Glomerular visceral epithelial cell (primary cell): ENCODE data around the gene TDRD12.
"Not testable (repeated sequence)": the region's sequence is repeated elsewhere in the genome, so short reads cannot be mapped to it uniquely, and the experiment has no call there.

Experiments used
- DNase-seq: peaks from one replicate; pipeline ENCODE4 v3.0.0-alpha.2; 2016; ENCODE audit errors: extremely low spot score

The TDRD12 gene

DNA sequence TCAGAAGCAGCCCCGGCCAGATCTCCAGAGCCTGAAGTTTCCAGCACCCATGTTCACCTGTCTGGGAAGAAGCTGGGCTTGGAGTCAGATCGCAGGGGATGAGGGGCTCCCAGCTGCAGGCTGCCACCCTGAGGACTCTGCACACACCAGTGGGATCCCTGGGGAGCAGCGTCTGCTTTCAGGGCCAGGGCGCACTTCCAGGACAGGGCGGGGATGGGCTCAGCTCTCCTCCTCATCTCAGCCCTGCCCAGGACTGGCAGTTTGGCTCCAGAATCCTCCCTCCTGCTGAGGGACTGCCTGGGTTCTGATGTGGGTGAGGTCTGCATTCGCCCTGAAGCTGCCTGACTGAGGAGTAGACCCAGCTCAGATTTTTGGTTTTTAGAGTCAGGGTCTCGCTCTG is 146.5 kb downstream of the TDRD12 start:
- DNase-seq, result no peak

GRCh38 chr19:32866564-32867265 is 147.1 kb downstream of the TDRD12 start:
- DNase-seq, result no peak

- not testable (repeated sequence) for DNase-seq
These were observed 147.9 kb downstream of the TDRD12 start for GRCh38 chr19:32867436-32867835.

DNA sequence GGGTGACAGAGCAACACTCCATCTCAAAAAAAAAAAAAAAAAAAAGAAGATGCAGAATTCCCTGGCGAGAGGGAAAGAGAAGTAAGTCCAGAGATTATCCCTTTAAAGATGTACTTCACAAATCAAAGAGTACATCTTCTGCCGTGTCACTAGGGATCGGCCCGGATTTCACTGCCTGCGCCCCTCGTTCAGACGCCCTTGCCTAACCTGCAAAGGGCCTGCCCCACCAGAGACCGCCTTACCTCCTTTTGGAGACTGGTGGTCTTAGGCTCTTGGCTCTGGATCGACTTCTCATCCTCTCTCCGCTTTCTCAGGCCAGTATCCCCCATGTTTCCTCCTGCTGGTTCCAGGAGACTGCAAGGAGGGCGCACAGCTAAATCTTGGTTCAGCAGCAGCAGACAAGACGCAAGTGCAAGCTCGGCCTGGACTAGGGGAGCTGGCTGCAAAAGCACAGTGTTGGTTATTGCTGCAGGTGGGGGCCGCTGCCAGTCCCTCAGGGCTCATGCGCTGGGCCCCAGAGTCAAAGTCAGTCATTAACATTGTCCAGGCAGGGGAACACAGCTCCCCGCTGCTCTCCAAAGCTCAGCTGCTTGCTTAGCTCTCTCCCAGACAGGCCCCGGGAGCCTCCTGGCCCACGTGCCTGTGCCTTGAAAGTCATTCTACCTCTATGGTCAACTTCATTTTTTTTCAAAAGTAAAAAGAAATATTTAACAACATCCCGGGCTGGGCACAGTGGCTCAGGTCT is 148.8 kb downstream of the TDRD12 start:
- no peak for DNase-seq

DNA sequence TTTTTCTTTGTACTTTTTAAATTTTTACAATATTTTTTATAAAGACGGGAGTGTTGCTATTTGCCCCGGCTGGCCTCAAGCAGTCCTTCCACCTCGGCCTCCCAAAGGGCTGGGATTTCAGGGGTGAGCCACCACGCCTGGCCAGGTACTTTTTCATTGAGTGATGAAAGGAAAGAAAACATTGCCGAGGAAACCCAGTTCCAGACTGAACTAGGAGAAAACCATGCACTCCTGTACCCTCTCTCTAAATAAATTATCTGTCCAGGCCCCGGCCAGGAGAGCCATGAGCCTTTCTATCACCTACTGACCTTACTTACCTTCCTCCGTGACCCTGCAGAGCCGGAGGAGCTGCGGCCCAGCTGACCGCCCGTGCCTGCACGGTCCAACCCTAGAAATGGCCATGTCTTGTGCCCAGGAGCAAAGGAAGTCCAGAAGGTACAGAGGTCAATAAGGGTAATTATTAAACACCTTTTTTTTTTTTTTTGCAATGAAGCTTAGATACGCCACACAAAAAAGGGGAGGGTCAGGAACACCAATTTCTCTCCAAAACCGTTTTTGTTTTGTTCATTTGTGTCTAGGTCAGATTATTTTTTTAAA is 149.9 kb downstream of the TDRD12 start, which contains the start of gene SLC7A9:
SLC7A9 (minus strand) TSS at position 399 of the 597 bp plus-strand sequence. CDS start 1,233 bp downstream, outside the sequence.
- no peak for DNase-seq

DNA sequence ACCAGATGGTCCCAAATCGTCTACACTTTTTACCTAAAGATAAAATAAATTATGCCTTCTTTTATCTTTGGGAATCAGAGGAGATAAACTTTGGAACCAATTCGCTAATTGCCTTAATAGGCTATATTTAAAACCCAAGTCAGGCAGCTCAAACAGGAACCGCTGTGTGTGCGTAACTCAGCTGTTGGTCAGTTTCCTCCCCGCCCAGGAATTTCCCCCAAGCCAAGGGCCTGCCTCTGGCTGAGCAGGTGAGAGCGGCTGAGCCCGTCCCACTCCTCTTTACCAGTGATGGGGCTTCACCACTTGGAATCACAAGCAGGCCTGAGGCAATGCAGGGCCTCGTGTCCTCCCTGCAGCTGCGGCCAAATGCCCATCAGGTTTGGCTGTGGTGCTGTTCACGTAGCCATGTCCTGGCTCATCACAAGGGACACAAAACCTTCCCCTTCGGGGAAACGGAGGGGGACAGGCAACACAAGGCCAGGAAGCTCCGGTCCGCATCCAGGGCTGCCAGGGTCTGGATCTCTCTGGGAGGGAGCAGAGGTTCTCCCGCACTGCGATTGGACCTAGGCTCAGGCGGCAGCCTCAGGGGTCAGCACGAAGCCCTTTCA is 150.5 kb downstream of the TDRD12 start:
- no peak for DNase-seq

- DNase-seq, result no peak
These were observed 151.4 kb downstream of the TDRD12 start for GRCh38 chr19:32870981-32871451.

- no peak for DNase-seq
These were observed 152.8 kb downstream of the TDRD12 start for GRCh38 chr19:32872391-32872790.

DNA sequence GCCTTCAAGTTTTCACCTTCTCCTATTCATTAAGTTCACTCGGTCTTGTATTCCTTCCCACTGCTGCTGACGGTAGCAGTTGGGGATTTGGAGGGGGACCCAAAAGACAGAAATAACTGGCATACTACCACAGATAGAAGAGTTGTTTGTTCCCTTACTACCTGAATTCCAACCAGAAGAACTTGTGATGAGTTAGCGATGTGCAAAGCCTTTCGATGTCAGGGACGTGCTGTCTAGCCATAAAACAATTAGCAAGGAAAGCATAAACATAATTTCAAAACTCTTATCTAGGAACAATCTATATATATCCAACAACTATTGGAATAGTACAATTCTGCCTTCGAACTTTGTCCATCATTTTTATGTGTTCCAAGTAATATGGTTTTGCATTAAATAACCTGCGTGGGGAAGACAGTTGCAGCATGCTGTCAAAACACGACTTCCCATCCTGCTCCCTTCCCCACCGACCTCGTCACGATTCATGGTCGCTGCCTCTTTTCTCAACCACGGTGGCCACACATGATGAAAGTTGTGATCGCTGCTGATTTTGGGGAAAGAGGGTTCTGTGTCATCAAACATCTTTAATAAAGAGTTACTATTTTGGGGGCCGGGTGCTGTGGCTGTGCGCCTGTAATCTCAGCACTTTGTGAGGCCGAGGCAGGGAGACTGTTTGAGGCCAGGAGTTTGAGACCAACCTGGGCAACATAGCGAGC is 153.8 kb downstream of the TDRD12 start:
- DNase-seq, result no peak

GRCh38 chr19:32874605-32875004 is 155.0 kb downstream of the TDRD12 start:
- DNase-seq, result no peak

DNA sequence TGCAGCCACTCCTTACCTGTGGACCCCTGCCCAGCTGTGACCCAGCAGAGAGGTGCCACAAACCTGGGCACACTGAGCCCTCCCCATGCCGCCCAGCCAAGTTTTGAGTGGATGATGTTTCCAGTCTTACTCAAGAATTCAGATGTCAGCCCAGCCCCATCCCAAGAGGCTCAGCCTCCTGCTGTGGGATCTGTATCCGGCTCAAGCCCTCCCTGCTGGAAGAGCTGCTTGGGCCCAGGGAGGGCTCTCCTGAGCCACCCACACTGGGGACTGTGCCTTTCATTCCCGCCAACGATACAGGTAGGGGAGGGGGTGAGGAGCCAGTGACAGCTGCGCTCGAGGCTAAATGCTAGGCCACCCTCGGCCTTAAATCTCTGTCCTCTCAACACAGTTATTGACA is 155.9 kb downstream of the TDRD12 start:
- no peak for DNase-seq

- DNase-seq, result no peak
These were observed 156.8 kb downstream of the TDRD12 start for GRCh38 chr19:32876236-32876918.

DNA sequence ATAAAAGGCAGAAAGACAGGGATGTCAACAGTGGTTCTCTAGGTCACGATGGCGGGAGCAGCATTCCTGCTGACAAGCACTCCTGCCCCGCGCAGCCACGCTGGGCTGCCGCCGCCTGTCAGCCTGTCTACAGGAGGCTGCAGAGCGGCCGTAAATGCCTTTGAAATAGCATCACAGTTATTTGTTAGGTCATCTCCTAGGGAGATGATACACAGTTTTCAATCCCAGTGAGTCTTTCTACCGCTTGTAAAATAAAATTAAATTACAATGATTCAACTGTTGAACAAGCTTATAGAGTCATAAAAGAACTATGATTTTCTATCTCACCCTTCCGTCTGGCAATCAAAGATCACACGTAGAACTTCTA is 157.3 kb downstream of the TDRD12 start:
- no peak for DNase-seq
